HG02571 (cell line): ENCODE measurements around the gene ANKRD11.
"Not testable (repeated sequence)": the region's sequence is repeated elsewhere in the genome, so short reads cannot be mapped to it uniquely, and the experiment has no call there.

Source experiments
- ATAC-seq: cut with Tn5 transposase; IDR thresholded peaks from one replicate; pipeline ENCODE4 v1.9.1; 2021; ENCODE audit warnings: mild to moderate bottlenecking, moderate library complexity; ENCODE audit not compliant: unreplicated experiment

Gene ANKRD11

DNA sequence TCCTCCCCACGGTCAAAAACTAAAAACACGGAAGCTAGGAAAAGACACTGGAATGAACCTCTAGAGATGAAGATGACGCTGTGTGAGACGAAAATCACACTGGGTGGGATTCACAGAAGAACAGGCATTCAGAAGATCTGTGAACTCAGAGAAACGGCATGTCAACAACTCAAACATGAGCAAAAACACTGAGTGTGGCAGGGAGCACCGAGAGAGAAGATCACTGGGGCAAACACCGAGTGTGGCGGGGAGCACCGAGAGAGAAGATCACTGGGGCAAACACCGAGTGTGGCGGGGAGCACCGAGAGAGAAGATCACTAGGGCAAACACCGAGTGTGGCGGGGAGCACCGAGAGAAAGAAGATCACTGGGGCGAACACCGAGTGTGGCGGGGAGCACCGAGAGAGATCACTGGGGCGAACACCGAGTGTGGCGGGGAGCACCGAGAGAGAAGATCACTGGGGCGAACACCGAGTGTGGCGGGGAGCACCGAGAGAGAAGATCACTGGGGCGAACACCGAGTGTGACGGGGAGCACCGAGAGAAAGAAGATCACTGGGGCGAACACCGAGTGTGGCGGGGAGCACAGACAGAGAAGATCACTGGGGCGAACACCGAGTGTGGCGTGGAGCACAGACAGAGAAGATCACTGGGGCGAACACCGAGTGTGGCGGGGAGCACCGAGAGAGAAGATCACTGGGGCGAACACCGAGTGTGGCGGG, 100.7 kb downstream of the ANKRD11 start:
- ATAC-seq, result not testable (repeated sequence)

DNA sequence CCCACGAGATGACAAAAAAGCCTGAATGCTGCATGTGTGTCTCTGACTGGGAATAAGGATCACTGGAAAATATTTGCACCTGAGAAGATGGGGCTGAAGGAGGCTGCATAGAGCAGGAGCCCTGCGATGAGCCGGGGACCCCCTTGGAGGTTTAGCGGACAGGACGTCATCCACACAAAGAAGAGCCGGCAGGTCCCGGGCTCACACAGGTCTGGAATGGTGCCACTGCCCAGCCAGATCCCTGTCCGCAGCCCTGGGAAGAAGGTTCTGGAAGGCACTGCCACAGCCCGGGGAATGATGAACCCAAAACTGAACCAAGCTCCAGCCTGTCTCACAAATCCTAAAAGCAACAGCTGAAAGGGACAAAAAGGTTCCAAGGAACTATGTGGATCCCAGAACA, 101.8 kb downstream of the ANKRD11 start:
- no peak for ATAC-seq

DNA sequence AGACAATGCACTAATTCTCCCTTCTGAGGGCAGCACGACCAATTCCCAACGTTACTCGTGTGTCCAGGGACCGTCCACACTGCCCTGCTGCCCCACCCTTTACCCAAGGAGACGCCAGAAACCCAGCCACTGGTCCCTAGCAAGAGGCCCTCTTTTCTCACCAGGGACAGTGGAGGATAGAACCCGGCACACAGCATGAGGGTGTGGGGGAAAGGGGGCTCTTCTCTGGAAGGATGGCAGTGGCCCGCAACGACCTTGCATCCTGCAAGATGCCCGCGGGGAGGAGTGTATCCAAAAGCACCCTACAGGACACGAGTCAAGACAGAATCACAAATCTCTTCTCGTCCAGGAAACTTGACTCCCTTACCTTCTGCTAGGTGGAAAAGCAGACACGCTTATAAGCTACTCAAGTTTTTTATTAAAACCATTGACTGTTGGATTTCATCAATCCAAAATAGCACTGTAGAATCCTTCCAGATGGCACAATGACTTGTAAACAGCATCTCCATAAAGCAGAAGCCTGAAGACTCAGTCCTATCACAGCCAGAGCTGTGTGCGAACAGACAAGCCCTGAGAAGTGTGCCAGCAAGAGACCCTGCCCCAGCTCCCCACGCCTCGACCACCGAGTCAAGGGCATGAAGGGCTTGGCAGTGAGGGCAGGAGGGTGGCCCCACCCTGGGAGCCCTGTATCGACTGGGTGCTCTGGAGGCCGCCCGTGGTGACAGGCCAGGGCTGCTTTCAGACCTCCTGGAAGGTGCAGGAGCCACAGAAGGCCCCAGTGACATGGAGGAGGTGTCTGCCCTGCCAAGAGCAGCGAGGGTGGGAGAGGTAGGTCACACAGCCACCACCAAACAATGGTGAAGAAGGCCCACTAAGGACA, 103.8 kb downstream of the ANKRD11 start:
- no peak for ATAC-seq

GRCh38 chr16:89385712-89386111, 104.6 kb downstream of the ANKRD11 start:
- ATAC-seq, result no peak

- ATAC-seq, result no peak
Measured at GRCh38 chr16:89384282-89384681, 106.1 kb downstream of the ANKRD11 start.

DNA sequence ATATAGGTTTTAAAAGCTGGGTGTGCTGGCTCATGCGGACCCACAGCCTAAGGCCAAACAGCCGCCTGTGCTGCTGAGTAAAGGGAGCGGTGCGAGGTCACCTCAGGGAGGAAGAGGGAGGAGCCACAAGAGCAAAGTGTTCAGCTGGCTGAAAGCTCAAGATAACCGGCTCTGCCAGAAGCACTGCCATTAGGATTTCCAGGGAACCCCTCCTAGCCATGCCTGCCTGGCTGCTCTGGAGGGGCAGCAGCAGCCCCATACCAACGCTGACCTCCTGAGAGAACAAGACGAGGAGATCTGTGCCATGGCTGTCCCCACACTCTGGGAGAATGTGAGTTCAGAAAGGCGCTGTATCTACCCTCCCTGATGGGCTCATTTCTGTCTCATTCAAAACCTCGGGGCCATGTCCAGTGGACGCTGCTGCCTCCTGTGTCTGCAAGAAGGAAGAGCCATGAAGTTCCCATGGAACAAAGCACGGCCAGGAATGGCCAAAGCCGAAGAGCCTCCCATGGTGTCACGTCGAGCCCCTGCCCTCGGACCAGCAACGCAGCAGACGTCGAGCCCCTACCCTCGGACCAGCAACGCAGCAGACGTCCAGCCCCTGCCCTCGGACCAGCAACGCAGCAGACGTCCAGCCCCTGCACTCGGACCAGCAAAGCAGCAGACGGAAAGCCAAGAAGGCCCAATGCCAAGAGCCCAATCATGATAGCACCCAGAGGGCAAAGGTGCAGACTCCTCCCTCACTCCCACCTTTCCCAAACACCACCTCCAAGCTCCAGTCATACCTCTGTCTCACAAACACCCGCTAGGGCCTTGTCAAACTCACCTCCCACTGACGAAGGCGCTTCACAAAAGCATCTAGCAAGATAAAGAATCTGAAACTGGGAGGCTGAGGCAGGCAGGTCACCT, 107.0 kb downstream of the ANKRD11 start:
- ATAC-seq, result no peak

GRCh38 chr16:89382555-89382954, 107.8 kb downstream of the ANKRD11 start:
- ATAC-seq, result not testable (repeated sequence)

DNA sequence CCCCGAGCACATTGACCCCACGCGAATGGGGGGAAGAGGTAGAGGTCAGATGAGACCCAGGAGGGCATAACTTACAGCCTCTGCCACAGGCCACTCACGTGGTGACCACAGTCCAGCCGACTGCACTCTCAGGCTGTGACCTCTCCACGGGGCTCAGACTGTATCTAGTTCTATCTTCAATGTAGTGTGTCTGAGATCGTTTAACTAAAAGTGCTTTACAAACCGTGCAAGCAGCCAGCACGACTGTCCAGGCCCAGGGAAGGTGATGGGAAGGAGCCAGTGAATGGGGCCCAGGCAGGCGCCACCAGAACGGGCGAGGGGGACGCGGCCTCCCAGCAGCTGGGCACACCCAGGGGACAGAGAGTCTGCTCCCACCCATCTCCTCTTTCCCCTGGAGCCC, 108.6 kb downstream of the ANKRD11 start:
- ATAC-seq, result no peak

DNA sequence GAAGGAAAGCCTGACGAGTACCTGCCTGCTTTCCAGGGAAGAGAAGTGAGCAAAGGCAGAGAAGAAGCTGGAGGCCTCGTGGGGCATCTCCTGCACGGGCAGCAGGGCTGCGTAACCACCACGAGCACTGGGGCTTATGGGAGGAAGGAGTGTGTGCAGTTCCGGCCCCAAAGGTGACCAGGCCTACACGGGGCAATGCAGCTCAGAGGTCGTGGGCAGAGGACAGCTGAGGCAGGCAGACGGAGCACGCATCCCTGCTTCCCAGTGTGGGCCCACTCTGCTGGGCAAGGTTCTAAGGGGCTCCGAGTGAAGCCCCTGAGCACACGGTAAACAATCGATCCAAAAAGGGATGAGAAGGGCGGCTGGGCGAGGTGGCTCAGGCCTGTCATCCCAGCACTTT, 109.7 kb downstream of the ANKRD11 start:
- ATAC-seq, result no peak

DNA sequence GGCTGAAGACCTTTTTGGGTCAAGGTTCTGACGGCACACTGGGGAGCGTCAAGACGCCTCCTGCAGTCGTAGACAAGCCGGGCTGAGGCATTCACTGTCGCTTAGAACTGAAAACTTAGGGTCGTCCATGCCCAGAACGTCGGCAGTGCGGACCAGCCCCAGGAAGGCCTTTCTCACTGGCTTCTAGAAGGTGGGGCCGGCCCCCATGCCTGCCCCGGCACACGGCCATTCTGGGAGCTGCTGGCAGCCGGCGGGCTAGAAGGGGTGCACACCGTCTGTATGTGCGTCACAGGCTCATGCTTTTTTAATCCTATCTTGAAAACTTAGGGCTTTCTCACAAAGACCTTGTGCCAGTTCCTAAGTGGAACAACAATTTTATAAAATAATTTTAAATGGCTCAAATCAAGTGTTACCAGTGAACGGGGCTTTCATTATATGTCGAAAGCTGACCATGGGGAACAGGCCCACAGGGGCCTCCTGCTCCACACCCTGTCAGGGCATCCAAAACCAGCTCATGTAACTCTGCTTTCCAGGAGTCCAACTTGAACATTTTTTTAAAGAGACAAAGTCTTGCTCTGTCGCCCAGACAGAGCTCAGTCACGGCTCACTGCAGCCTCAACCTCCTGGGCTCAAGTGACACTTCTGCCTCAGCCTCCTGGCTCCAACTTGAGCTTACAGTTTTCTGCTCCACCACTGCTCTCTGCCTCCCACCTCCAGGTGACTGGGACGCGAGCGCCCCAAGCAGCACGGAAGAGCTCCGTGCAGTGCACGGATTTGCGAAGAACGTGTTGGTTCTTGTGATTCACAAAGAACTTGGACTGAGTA, 111.2 kb downstream of the ANKRD11 start:
- ATAC-seq, result no peak

- ATAC-seq, result no peak
Measured at GRCh38 chr16:89377453-89377848, 112.9 kb downstream of the ANKRD11 start.

DNA sequence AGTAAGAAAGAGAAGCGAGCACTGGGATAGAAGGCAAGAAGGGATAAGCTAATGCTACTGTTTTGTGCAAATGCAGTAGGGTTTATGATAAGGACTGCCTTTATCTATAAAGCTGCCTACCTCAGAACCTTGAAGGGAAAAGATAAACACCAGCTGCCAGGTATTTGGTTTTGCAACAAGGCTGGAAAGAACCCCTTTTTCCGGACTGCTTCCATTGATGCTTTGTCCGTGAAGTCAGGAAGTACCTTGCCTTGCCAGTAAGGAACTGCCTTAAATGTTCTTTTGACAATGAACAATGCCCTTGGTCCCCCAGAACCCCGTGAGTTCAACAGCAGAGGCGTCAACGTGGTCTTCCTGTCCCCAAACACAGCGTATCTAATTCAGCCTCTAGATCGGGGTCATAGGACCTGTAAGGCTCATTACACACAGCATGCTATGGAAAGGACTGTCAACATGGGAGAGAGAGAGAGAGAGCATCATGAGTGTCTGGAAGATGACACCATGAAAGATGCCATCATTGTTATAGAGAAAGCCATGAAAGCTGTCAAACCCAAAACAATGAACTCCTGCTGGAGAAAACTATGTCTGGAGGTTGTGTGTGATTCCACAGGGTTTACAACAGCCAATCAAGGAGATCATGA, 113.4 kb downstream of the ANKRD11 start:
- no peak for ATAC-seq

DNA sequence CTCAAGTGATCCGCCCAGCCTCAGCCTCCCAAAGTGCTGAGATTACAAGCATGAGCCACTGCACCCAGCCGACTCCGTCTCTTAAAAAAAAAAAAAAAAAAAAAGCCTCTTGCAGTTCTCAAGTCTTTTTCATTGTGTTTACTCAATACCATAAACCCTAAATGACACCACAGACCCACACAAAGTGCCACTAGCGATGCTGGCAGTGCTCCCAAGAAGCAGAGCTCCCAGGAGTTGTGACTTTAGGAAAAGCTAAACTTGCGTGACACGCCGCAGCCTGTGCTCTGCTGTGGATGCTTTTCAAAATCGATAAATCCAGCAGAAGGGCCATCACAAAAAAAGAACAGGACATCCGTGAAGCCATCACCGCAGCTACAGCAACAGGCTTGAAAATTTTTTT, 114.7 kb downstream of the ANKRD11 start:
- ATAC-seq, result no peak

DNA sequence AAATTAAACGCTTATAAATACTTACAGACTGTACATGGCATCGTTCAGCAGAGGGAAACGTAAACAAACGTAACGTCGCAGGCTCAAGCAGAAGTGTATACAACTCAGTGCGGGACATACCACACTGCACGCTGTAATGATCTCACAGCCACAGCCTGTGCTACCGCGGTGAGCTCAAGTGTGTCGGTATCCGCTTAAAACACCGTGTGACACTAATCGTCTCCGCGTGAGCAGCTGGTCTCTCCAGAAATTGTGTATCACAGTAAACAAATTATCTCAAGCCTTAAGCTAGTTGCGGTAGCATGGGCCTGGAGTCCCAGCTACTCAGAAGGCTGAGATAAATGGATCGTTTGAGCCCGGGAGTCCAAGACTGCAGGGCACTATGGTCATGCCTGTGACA, 115.3 kb downstream of the ANKRD11 start:
- no peak for ATAC-seq

DNA sequence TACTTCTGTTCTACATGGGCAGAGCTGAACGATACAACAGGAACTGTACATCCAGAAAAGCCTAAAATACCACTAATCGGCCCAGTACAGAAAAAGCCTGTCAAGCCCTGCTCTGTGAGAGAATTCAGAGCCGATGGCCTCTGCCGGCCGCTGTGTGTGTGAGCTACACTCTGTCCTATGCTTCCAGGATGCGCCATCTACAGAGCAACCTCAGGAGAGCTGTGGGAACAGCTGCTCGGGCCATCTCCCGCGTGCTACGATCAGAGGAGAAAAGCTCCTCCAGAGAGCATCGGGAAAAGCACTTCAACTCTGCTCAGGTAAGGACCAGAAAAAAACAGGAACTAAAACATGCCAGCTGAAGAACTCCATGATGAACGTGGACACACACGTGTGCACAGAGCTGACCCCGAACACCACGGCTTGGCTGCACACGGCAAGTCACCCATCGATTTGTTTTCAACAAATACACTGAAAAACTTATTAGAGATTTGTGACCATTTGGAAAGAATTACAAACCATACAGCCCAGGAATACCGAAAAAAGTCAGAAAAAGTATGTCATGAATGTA, 115.9 kb downstream of the ANKRD11 start:
- no peak for ATAC-seq

- ATAC-seq, result no peak
Measured at GRCh38 chr16:89373355-89374110, 116.8 kb downstream of the ANKRD11 start.

- ATAC-seq, result no peak
Measured at GRCh38 chr16:89371968-89372634, 118.3 kb downstream of the ANKRD11 start.

DNA sequence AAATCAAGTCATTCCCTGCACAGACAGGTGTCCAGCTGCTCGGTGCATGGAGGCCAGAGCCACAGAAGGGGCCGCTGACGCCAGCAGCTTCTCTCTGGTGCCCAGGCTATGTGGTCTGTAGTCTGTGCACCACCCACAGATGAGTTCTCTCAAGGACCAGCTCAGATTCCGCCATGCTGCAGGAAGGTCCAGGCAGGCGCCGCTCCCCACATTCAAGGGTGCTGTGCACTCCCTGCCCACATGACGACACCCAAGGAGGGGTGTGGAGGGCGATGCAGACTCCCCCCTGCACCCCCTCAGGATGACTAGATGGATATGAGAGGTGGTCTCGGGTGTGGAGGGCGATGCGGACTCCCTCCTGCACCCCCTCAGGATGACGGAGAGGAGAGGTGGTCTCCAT, 119.0 kb downstream of the ANKRD11 start:
- ATAC-seq, result no peak
